ENCODE data around the gene ACSL1.
"Not testable (repeated sequence)": the region's sequence is repeated elsewhere in the genome, so short reads cannot be mapped to it uniquely, and the experiment has no call there.

ACSL1 gene

DNA sequence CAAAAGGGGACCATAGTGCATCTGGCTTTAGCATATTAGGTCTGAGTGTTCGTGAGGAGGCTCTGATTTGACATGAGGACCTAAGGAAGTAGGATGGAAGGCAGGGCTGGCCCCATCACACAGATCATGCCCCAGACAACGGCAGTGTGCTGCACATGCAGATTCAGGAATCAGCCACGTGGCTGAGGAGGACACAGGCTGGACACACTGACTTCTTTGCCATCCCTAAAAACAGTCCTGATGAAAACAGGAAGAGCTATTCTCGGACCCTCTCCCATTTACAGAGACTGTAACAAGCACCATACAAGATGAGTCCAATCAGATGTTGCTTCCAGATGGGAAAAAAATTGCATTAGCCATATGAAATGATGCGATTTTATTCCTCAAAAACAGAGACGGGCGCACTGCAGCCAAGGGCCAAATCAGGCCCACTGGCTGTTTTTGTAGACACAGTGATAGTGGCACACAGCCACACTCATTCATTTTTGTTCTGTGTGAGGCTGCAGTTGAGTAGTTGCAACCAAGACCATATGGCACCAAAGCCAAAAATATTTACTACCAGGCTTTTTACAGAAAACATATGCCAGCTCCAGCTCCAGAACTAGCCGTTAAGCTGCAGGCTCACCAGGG, 41.0 kb downstream of the ACSL1 start:
- DNase-seq = no peak

DNA sequence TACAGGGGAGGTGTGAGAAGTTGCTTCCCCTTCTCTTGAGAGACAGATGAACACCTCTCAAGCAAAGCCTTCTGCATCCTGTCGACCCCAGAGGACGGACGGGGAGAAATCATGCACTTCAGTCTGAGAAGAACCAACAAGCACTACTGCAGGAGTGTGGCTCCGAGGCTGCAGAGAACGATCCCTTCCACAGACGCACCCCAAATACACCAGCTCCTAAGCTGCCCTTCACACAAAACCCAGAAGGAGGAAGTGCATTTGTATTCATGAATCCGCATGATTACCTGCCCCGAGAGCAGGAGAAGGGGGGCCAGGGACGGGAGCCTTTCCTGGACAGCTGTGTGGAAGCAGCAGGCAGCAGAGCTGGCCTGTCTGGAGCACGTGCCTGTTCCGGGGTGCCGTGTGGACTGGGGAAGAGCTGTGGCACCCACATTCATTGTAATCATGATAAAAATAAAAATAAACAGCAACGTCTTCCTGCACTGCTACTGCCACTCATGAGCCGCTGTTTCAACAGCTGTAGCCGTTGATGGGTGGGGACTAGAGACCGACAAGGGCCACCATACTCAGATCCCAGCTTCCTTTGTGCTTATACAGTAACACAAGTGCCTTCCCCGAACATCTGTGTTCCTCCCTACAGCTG, 42.9 kb downstream of the ACSL1 start:
- DNase-seq = no peak

DNA sequence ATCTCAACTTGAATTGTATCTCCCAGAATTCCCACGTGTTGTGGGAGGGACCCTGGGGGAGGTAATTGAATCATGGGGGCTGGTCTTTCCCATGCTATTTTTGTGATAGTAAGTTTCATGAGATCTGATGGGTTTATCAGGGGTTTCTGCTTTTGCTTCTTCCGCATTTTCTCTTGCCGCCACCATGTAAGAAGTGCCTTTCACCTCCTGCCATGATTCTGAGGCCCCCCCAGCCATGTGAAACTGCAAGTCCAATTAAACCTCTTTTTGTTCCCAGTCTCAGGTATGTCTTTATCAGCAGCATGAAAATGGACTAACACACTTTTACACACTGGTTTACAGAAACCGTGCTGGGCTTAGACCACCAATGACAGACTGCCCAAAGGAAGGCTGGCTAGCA, 46.6 kb downstream of the ACSL1 start:
- DNase-seq = not testable (repeated sequence)

DNA sequence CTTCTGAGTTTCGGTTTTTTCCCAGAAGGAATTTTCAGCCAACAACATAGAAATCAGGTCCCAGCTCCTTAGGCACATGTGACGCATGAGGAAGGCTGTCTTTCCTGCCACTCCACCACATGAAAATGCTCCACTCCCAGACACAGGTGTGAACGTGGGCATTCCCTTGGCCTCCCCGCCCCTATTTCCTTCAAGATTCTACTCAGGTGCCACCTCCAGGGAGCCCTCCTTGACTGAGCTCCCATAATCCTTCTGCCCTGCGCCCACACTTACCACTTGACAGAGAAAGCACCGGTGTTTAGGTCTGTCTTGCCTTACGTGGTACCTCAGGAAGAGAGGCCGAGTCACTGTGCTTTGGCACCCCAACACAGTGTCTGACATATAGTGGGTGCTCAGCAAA, 47.4 kb downstream of the ACSL1 start:
- DNase-seq = no peak

DNA sequence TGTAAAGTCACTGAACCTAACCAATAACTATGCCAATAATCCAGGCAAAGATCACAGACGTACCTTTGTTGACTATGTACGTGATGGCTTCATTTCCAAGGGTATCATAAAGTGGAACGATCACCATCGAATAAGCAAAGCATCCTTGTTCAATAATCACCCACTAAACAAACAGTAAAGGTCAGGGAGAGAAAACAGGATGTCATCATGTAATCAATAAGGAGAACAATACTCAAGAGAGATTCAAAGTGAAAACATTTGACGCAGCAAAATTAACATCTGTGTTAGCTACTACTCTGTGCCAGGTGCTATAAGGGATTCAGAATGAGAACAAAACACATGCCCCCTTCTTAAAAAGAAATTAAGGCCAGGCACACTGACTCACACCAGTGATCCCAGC, 48.9 kb downstream of the ACSL1 start:
- no peak for DNase-seq

DNA sequence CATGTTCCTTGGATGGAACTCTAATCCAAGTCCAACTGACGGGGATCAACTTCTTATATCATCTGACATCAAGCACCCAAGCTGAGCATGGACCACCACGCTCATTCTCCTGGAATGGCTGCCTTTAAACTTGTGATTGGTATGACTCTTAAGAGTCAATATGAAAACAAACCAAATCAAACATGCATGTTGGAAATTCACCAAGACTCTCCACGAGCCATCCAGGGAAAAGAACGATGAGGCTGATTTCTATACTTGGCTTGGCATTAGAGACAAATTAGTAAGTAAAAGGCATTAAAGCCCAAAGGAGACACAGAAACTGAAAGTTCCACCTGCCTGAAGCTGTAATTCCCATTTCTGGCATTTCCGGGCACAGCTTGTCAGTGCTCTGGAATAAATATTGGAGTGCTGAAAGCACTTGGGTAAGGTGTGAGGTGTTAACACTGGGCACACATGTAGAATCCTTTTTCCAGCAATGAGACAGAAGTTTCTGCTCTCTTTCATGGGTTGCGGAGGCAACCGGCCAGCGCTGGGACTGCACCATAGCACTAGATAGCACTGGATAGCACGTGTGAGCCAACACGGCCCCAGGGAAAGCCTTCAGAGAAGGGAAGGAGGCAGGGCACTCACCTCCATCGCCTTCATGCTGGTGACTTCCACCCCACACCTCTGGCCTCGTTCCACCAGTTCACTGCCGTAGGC, 49.8 kb downstream of the ACSL1 start:
- no peak for DNase-seq

DNA sequence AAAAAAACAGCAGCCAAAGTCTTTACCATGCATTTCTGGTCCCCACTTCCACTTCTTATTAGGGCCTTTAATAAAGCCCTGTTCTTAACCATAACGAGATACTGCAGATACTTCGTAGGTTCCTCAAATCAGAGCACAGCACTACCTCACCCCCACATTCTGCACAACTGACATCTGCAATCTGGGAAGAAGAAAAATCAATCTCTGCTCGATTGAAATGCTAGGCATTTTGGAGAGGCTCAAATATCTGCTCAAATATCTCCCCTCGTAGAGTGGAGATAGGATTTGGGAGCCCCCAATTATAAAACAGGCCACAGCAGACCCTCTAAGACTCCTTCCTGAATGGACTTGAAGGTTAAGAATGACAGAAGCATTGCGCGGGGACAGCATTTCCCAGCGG, 51.6 kb downstream of the ACSL1 start:
- no peak for DNase-seq

DNA sequence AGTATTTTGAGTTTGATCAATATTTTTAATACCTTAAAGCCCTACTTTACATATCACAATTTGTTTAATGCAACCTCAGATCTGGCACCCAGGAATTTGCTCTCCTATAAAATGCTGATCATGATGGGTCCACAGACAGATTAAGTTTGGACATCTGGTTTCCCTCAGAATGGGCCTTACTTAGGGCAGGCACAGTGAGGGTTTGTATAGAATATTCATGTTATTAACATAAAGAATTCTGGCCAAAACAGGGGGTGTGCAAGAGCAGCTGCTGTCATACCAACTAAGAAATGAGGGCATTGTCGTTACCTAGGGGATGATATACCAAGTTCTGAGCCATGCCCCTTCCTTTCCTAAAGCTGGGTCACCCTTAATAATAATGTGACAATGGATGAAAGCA, 54.4 kb downstream of the ACSL1 start:
- no peak for DNase-seq

DNA sequence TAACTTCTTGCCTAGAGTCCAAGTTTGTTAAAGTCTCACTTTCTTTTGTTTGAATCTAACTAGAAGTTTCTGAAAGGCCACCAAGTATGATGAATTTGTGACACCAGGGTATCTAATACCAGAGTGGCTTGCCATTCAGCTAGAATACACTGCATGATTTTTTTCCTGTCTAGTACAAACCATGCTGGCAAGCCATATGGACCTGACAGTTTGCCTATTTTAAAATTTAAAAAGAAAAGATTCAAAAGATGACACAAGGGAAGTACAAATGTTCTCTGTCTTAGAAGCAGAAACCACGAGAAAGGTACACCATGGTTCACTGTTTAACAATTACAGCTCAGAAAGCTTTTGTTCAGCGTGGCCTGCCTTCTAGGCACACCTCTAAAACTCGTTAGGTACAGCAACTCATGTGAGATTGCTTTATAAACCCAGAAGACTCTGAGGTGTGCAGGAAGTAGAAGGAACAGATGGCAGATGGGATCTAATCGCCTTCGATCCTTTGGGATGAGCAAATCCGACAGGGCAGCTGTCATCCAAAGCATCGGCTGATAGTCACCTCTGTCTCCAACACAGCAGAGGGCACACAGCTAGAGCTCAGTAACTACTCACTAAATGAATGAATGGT, 56.5 kb downstream of the ACSL1 start:
- DNase-seq = no peak

DNA sequence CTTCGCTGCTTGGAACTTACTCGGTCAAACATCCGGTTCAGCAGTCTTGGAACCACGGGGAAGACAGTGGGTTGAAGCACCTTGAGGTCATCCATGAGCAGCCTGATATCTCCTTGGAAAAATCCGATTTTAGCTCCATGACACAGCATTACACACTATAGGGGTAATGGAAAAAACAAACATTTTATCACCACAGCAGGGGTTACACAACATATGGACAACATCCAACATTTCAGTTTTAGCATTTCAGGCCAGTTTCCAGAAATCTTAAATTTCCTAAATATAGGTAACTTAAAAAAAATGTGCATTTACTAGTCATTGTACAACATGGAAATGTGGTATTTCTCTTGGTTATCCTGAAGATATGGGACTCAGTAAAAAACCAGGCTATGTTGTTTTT, 57.5 kb downstream of the ACSL1 start:
- DNase-seq = no peak

DNA sequence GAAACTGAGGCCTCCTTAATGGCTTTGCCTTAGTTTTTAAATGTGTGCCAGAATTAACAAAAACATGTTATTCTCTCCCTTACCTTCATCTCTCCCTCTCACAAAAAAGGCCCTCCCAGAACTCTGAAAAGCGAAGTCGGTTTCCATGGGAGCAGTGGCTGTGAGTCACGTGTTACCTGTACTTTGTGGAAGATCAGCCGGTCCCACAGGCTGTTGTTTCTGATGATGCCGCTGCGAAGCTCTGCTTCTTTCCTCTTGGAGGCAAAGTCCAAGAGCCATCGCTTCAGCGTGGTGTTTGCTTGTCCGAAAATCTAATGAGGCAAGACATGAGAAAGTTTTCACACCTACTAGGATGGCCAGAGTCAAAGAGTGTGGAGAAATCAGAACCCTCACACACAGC, 59.3 kb downstream of the ACSL1 start:
- DNase-seq = no peak

DNA sequence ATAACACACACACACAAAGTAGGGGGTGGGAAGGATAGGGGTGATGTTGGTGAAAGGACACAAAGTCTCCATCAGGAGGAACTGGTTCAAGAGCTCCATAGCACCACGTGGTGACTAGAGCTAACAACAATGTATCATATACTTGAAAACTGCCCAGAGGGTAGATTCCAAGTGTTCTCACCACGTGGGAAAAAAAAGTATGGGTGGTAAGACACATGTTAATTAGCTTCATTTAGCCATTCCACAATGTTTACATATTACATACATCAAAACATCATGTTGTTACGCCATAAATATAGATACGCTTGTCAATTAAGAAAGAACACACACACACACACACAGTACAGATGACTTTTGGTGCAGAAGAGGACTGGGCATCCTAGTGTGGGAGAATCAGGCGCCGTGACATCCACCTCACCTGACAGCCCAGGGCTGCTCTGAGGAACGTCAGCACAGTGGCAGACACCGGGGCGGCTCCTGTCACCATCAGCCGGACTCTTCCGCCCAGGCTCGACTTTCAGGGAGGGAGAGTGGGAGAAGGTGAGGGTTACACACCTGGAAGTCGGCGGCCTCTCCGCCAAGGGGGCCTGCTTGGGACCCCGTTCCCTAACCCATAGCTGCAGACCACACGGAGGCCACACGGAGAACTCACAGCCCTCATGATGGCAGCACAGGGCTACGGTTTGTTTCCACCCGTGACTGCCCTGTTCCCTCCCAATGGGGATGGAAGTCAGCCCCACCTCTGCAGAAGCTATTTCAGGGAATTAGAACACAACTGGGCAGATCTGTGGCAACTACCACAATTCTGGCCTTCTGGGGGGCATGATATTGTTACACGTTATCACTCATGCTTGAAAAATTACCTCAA, 60.1 kb downstream of the ACSL1 start:
- DNase-seq = no peak

DNA sequence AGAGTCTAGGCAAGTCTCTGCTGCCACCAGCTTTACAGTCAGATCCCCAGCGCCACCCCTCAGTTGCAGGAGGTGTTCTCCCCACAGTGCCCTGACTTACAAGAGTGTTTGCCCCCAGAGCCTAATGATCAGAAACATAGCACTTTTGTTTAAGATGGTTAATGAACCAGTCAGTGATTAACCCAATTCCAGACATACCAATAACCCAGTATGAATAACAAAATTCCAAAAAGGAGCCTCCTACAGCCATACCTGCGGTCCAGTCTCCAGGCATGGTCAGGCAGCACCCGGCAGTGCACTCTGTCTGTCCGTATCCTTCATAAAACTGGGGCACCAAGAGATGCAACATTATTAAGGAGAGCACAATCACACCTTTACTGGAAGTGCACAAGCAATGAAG, 61.2 kb downstream of the ACSL1 start:
- no peak for DNase-seq

DNA sequence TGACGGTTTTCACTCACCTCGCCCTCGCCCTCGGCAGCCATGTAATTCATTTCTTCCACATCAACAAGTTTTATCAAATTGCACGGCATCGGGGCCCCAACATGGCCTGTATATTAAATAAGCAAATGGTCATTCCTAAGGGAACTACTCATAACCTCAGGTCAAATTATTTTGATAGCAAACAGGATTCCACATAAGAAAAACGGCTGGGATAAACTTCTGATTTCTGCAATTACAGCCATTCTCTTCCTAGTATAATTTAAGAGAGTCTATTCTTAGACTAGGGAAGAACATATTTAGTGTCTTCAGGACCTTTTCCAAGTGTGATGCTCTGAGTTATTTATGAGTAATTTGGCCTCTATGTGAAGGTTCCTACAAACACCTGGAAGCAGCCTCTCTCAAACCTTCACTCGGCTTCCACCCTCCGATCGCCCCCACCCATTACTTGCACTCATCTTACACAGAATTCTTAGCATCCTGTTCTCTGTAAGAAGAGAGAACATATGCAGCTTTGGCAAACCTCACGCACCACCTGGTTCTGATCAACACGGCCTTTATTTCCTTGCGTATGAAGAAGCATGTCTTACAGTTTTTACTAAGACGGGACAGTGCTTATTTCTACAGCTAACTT, 62.5 kb downstream of the ACSL1 start:
- DNase-seq = peak; percentile 49

DNA sequence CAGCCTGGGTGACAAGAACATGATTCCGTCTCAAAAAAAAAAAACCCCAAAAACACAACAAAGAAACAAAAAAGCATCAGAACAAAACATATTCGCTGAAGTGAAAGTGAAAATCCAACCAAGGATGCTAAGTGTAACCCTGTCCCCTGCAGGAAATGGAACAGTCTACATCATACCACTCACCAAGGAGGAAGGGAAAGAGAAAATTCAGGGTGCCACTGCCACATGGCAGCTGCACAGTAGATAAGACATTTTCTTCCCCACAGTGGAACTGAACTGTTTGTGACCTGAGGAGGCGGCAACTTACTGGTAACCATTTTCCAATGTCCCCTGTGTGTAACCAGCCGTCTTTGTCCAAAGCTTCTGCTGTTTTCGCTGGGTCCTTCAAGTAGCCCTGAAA, 63.7 kb downstream of the ACSL1 start:
- DNase-seq = no peak

DNA sequence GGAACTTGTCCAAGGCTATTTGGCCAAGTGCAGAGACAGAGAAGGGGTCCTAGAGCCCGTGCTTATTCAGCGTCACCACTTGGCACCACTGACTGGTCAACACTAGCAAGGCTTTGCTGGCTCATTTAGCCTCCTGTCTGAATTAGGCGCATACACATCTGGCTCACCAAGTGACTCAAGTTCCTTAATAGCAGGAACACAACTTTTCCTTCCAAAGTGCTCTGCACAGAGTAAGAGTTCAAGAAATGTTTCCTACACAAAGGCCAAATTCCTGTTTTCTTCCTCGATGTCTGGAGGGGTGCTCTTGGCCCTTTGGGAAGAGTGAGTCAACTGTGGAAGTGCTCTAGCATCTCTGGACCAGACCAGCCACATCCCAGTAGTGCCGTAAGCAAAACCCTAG, 65.1 kb downstream of the ACSL1 start:
- no peak for DNase-seq

DNA sequence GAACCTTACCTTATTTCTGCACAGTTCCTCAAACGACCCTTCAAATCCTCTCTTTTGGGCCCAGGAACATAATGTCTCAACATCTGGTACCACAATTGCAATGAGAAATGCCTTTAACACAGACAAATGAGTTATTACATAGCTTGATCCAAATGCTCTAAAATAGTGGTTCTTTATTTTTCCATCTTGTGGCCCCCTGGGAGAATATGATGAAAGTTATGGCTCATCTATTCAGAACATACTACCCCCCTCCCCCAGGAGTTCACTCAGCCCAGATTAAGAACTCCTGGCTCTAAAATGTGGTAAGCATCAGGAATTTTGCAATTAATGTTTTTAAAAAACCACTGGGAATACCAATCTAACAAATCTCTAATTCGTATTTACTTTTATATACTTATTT, 68.0 kb downstream of the ACSL1 start:
- DNase-seq = peak; percentile 41

DNA sequence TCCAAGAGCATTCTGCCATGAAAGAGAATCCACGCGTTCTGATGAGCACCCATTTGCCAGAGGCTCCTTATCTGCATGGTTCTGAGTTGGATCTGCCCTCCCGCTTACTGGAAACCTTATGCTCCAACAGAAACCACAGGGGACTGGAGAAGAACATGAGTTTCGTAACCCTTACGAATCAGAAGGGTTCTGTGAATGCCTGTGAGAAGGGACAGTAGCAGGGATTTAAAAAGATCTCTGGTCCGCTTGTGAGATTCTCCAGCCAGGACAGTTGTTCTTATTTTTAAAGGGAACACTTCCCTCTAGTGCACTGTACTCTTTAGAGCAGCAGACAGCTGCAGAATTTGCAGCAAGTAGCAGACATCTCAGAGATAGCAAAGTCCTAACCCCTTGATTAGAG, 69.4 kb downstream of the ACSL1 start:
- no peak for DNase-seq

DNA sequence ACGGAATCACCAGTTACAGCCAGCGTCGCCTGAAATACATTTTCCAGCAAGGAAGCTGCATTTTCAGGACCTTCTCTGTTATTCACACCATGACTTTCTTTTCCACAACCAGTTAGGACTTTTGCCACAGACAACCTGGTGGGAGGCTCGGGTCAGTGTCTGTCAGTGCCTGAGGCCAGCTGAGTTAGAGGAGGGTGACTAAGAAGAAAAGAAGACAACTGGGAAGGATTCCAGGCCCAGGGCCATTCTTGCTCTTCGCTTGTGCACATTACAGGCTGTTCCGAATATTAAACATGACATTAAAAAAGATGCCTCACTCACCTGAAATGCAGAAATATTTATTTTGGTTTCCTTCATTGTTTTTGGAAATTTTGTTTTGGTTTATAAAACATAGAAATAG, 70.5 kb downstream of the ACSL1 start:
- DNase-seq = peak; percentile 42

DNA sequence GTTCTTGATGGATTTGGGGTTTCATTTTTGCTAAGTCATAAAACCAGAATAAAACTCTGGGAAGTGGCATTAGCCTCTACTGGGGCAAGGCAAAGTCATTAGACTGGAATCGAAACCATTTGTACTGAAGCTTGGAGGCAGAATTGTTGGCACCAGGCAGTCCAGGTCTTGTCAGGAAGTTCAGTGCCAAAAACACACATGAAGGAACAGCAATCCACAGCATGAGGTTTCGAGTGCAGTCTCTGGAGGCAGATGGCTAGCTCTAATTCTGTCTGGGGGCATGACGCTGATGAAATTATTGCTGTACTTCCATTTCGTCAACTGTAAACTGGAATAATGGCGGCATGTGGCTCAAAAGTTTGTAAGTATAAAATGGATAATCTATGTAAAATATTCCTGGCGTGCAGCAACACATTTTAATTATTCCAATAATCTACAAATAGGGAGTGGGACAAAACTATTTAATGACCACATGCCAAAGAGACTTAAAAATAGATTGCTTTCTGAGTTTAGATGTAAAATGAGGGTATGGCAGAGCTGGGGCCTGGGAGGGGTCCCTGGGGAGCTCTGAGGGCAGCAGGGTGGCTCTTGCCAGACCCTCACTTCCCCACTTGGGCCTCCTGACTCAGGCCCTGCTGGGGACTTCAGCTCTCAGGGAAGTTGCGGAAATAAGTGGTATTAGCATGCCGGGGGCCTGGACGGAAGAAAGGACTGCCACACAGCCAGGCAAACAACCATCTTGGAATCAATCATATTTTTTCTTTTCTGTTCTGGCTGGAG, 73.1 kb downstream of the ACSL1 start:
- DNase-seq = no peak

DNA sequence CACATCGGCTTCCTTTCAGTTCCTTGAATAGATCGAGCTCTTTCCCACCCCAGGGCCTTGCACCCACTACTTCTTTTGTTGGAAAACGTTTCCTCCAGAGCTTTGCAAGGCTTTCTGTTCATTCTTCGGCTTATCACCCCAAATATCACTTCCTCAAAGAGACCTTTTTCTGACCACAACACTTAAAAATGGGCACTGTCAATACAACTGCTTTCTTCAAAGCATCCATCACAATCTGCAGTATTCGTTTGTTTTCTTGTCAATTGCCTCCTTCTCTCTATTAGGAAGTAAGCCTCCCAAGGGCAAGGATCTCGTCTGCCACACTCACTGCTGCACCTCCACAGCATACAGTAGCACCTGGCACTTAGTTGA, 74.2 kb downstream of the ACSL1 start:
- no peak for DNase-seq

All from fibroblast of skin of right biceps (primary cell).